SK-N-SH (cell line): Measurements from ENCODE around the gene CENPO.

Experiments
- EP300 ChIP-seq, 2 experiments: IDR thresholded peaks; 2 replicates each; pipeline versions ENCODE4 v1.4.0 to v1.6.1; 2012; ENCODE audit warnings: borderline replicate concordance in 1 of 2, low read depth in 1 of 2, low read length in 1 of 2
- FOXJ3 ChIP-seq: sonication (generic); formaldehyde crosslinking; IDR thresholded peaks from 2 replicates; pipeline ENCODE4 v1.5.1; 2020; ENCODE audit warnings: mild to moderate bottlenecking, missing genetic modification reagents
- IRF3 ChIP-seq: fragments of 150-350 bp; IDR thresholded peaks from 2 replicates; pipeline ENCODE4 v1.6.1; 2016; ENCODE audit warnings: mild to moderate bottlenecking, low read depth, low read length
- JUND ChIP-seq: IDR thresholded peaks from 2 replicates; pipeline ENCODE4 v1.4.0; 2012
- RAD21 ChIP-seq: IDR thresholded peaks from 2 replicates; pipeline ENCODE4 v1.6.1; 2012; ENCODE audit warnings: mild to moderate bottlenecking, low read length
- REST ChIP-seq: IDR thresholded peaks from 2 replicates; pipeline ENCODE4 v1.6.1; 2012; ENCODE audit warnings: mild to moderate bottlenecking, low read depth, low read length, moderate library complexity
- SIN3A ChIP-seq: IDR thresholded peaks from 2 replicates; pipeline ENCODE4 v1.6.1; 2012; ENCODE audit warnings: low read depth, mild to moderate bottlenecking, low read length, moderate library complexity, borderline replicate concordance
- SMC3 ChIP-seq: IDR thresholded peaks from 2 replicates; pipeline ENCODE4 v1.6.1; 2012; ENCODE audit warnings: low read depth, low read length, improper control_type of control experiment
- TAF1 ChIP-seq: IDR thresholded peaks from 2 replicates; pipeline ENCODE4 v1.6.1; 2012; ENCODE audit warnings: low read depth, mild to moderate bottlenecking, low read length, moderate library complexity, borderline replicate concordance
- TCF12 ChIP-seq: IDR thresholded peaks from 2 replicates; pipeline ENCODE4 v1.4.0; 2012
- TF ChIP-seq, protein P1 (sequence below): fragments of 200-600 bp; sonication (generic); IDR thresholded peaks from 2 replicates; pipeline ENCODE4 v1.6.1; 2017; ENCODE audit warnings: antibody characterized with exemption, mild to moderate bottlenecking, moderate library complexity
- TF ChIP-seq, protein P2 (sequence below): fragments of 150-350 bp; IDR thresholded peaks from 2 replicates; pipeline ENCODE4 v1.6.1; 2017; ENCODE audit warnings: antibody characterized with exemption, low read length, low read depth, borderline replicate concordance
- TF ChIP-seq, protein P3 (sequence below): IDR thresholded peaks from 2 replicates; pipeline ENCODE4 v1.4.0; 2012; ENCODE audit warnings: low read depth

GRCh38 chr2:24819442-24820174, 26.4 kb downstream of the CENPO start:
- TF ChIP-seq RAD21: no peak
- TF ChIP-seq SIN3A: no peak
- TF ChIP-seq EP300 (IDR thresholded peaks at IDR 0.05; ENCODE audit: borderline replicate concordance in 1 of 2, low read depth in 1 of 2, low read length in 1 of 2): no peak
- TF ChIP-seq, protein P1, sequence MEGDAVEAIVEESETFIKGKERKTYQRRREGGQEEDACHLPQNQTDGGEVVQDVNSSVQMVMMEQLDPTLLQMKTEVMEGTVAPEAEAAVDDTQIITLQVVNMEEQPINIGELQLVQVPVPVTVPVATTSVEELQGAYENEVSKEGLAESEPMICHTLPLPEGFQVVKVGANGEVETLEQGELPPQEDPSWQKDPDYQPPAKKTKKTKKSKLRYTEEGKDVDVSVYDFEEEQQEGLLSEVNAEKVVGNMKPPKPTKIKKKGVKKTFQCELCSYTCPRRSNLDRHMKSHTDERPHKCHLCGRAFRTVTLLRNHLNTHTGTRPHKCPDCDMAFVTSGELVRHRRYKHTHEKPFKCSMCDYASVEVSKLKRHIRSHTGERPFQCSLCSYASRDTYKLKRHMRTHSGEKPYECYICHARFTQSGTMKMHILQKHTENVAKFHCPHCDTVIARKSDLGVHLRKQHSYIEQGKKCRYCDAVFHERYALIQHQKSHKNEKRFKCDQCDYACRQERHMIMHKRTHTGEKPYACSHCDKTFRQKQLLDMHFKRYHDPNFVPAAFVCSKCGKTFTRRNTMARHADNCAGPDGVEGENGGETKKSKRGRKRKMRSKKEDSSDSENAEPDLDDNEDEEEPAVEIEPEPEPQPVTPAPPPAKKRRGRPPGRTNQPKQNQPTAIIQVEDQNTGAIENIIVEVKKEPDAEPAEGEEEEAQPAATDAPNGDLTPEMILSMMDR: no peak
- no peak for TF ChIP-seq JUND
- no peak for TF ChIP-seq IRF3
- TF ChIP-seq REST: no peak
- no peak for TF ChIP-seq TCF12
- no peak for TF ChIP-seq FOXJ3 (CRISPR knock-in tag)
- TF ChIP-seq, protein P2, sequence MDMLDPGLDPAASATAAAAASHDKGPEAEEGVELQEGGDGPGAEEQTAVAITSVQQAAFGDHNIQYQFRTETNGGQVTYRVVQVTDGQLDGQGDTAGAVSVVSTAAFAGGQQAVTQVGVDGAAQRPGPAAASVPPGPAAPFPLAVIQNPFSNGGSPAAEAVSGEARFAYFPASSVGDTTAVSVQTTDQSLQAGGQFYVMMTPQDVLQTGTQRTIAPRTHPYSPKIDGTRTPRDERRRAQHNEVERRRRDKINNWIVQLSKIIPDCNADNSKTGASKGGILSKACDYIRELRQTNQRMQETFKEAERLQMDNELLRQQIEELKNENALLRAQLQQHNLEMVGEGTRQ: no peak
- no peak for TF ChIP-seq TAF1
- TF ChIP-seq SMC3: no peak
- TF ChIP-seq, protein P3, sequence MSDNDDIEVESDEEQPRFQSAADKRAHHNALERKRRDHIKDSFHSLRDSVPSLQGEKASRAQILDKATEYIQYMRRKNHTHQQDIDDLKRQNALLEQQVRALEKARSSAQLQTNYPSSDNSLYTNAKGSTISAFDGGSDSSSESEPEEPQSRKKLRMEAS: no peak
